Dedifferentiated amniotic fluid mesenchymal stem cell (primary cell): Measurements from ENCODE around the gene ABCC10.

Experiments used
- DNase-seq: peaks from one replicate; pipeline ENCODE4 v3.0.0-alpha.2; 2016; ENCODE audit errors: extremely low spot score

Gene ABCC10

DNA sequence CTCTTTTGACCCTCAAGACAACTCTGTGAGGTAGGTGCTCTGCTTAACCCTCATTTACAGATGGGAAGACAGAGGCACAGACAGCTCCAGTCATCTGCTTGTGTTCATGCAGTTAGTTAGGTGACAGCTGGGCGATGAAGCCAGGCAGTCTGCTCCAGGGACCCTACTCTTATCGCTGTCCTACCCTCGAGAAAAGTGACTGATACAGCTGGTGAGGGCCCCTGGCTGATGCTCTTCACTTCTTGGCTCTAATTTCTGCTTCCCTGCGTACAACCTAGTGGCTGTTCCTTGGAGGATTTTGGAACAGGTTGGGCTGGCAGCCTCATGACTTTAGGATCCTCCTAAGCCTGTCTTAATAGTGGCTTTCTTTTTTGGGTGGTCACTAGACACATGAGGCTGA is 40.9 kb downstream of the ABCC10 start:
- DNase-seq = no peak

GRCh38 chr6:43468748-43469681 is 41.7 kb downstream of the ABCC10 start:
- no peak for DNase-seq

GRCh38 chr6:43469947-43470346 is 42.6 kb downstream of the ABCC10 start:
- DNase-seq = no peak

DNA sequence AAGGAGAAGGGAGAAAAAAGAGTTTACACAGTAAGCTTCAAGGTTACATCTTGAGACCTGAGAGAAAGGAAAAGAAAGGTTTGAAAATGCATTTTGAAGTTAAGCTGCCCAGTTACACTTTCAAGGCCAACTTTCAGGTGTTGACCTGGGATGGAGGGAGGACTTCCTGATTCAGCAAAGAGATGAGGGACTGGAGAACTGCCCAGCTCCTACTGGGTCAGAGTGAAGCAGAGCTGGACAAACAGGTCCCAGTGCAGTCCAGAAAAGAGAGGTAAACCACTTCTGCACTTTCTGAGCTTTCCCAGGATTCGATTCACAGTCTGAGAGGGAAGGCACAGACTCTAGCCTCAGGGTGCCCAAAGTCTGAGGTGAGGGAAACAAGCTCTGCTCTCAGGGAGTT is 44.1 kb downstream of the ABCC10 start:
- no peak for DNase-seq

- DNase-seq = no peak
Observed at GRCh38 chr6:43472515-43472914, 45.2 kb downstream of the ABCC10 start.

GRCh38 chr6:43475516-43475915 is 48.2 kb downstream of the ABCC10 start:
- no peak for DNase-seq

- no peak for DNase-seq
Observed at GRCh38 chr6:43476746-43477145, 49.4 kb downstream of the ABCC10 start.

- DNase-seq = peak; percentile 84
Observed at GRCh38 chr6:43477235-43478007, 50.1 kb downstream of the ABCC10 start, which contains the start of gene TJAP1. TJAP1 (plus strand) TSS chr6:43477570; CDS start chr6:43499002, 21,432 bp downstream.

- no peak for DNase-seq
Observed at GRCh38 chr6:43478008-43478372, 50.6 kb downstream of the ABCC10 start.

DNA sequence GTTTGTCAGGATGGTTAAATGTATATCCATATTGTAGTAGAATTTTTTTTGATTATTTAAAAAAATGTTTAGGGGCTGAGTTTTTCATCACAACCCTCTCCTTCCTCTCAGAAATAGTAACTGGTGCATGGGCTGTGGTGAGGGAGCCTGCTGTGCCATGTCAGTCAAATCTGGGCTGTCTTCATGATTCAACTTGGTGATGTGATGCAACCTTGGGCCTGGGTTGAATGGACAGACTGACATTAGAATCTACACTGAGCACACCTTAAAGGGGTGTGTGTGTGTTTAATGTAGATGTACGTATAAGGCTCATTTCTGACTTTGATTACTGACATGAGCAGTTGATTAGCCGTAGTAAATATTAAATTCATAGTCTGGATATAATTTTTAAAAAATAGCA is 53.7 kb downstream of the ABCC10 start:
- no peak for DNase-seq

GRCh38 chr6:43481591-43482236 is 54.4 kb downstream of the ABCC10 start:
- no peak for DNase-seq

DNA sequence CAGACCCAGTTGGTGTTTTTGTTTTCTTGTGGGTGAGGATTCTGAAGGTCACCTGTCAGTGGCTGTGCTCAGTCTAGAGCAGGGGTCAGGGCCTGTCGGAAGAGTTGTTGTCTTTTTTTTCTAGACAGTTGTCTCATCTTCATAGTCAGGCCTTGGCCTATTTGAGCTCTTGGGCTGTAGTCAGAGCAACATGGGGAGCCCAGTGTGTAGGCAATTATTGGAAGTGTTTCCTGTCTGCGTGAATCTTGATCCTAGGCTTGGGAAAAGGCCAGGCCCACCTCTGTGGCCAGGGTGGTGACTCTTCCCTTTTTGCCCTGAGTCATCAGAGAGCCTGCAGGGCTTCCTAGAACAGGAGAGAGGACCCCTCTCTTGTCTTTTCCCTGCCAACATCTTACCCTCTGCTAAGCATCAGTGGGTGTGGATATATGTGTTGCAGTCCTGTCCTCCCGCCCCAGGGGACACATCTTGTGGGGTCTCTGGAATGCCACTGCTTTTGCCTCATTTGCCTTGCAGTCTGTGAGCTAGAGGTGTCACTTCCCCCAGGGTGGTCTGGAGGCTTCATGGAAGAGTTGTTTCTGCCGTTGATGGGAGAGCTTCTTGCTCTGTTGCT is 61.4 kb downstream of the ABCC10 start:
- DNase-seq = no peak

DNA sequence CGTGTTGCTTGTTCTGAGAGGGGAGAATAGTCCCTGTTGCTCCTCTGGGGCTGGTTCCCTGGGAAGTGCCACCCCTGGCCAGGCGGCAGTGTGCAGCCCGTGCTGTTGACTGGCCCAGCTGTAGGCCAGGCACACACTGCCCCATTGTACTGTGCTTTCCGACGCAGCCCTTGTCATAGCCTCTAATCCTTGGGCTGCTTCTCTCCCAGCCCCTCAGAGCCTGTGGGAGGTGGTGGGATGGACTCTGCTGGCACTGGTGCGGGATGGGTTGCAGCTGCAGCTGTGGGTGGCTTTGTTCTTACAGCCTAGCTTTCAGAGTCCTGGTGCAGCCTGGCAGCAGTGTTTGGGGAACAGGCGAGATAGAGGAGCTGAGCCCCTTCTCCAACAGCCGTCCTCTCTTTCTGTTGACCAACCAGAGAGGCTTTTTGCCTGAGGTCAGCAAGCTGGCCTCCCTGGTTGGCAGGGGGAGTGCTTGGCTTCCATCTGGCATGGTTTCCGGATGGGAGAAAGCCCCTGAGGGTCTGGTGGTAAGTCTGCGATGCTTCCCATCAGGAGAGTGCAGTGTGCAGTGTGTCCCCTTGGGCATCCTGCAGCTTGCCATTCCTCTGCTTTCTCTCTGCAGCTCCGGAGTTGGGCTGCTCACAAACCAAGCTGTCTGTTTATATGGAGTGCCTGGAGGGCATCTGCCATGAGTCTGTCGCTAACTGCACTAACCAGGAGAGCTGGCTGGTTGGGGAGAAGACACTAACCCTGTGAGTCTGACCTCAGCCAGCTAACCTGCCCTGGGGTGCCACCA is 62.1 kb downstream of the ABCC10 start:
- no peak for DNase-seq

DNA sequence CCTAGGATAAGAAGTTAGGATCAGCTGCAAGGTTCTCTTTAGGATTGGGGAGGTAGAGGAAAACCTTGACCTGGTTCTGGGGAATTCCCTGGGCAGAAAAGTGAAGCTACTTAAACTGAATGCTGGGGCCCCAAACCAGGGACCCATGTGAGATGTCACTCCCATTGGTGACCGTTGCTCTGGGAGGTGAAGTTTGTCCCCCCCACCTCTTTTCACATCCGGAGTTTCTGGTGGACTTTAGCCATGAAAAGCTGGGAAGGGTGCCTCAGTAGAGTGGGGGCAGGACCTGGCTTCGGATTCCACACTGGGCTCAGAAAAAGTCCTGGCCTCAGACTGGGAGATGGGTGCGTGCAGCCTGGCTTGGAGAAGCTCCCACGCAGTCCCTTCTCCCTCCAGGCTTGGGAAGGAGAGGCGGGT is 63.2 kb downstream of the ABCC10 start:
- DNase-seq = no peak

DNA sequence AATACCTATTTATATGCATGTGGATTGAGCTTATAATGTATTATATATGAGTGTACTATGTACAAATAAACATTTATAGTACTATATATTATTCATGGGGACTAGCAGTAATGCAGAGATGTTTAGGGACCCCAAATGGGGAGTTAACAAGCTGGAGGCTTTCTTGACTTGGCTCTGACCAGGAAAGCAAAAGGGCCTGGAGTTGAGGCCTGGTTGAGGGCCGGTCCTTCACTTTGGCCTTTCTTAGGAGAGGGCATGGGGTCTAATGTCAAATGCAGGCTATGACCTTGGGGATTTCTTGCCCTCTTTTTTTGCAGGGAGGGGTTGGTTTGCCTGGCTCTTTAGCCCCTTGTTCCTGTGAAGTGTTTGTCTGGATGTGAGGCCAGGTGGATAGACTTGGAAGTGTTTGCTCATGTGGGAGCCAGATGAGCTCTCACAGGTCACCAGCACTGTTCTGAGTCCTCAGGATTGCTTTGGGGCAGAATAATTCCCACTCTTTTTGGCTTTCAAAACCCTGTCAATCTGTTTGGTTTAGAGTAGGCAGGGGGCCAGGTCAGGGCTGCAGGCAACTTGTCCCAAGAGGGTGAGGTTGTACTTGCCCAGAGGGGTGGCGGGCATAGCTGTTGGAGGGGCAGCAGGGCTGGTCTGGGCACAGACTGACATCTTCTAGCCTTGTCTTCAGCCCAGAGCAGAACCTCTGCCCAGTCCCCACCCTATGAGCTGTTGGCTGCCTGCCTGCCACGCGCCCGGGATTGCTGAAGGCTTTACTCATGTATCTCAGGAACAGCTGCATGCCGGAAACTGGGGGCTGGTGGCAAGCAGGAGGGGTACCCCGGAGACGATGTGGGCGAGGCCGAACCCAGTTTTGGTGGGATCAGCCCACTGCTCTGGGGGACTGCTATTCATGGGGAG is 64.7 kb downstream of the ABCC10 start:
- peak; percentile 66 for DNase-seq

DNA sequence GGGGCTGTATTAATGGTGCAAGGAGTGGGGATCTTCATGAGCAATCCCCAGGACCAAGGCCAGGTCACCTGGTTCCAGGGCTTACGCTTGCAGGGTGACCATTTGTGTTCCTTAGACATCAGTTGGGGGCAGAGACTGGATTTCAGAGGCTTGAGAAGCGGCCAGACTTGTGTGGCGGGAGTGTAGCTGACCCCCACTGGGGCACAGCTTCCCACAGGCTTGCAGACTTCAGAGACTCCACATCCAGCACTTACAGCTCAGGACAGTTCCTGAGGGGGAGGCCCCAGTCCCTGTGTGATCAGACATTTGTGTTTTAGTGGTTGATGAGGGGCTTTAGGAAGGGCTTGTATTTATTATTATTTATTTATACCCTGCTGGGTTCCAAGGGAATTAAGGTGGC is 65.3 kb downstream of the ABCC10 start:
- no peak for DNase-seq

DNA sequence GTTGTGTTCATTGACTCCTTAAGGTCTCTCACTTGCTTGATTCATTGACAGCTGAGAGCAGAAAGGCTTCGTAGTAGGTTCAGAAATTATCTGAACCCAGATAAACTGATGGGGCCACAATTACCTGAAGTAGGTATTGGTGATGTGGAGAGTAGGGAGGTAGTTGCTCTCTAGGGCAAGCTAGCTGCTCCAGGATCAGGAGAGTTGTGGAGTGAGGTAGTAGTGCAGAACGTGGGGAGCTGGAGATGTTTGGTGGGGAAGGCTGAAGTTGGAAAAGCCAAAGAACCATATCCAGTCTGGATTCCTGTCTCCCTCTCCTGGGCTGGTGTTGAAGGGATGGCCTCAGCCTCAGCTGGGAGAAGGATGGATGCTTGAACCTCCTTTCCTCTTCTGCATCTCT is 65.9 kb downstream of the ABCC10 start:
- DNase-seq = no peak

DNA sequence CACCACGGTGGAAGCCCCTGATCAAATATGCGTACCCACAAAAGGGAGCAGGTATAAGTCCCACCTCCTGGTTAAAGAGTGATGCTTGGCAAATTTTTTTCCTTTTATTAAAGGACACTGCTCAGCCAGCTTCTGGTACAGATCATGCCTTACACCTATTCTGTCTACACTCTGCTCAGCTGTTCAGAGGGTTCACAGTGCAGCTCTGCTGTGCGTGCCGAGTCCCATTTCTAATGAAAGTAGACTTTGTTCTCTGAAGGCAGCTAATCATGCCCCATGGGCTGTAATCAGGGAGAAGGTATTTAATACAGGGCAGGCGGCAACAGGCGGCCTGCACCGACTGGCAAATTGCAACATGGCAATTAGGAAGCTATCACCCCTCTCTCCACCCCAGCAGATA is 66.5 kb downstream of the ABCC10 start:
- DNase-seq = no peak

GRCh38 chr6:43494321-43494720 is 67.0 kb downstream of the ABCC10 start:
- no peak for DNase-seq

DNA sequence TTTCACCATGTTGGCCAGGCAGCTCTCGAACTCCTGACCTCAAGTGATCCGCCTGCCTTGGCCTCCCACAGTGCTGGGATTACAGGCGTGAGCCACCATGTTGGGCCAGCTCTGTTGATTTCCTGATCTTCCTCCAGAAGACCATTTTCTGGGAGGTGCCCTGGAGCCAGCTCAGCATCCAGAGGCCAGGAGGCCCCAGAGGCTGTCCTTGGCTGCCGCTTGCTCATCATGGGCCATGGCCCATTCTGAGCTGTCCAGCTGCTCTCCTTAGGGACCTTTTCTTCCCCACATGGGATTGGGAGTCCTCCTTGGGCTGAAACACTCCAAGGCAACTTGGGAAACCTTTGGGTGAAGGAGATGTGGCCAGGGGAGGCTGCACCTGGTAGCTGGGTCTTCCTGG is 67.4 kb downstream of the ABCC10 start:
- DNase-seq = no peak
